A204.1 (cell line): Measurements from ENCODE around the gene CFL2.
"Not testable (repeated sequence)": the region's sequence is repeated elsewhere in the genome, so short reads cannot be mapped to it uniquely, and the experiment has no call there.

ENCODE experiments used
- FAIRE-seq: peaks from 2 replicates; lab custom pipeline; 2012; peaks lifted over from hg19 to GRCh38; lab: Jason Lieb, UNC

Gene CFL2

DNA sequence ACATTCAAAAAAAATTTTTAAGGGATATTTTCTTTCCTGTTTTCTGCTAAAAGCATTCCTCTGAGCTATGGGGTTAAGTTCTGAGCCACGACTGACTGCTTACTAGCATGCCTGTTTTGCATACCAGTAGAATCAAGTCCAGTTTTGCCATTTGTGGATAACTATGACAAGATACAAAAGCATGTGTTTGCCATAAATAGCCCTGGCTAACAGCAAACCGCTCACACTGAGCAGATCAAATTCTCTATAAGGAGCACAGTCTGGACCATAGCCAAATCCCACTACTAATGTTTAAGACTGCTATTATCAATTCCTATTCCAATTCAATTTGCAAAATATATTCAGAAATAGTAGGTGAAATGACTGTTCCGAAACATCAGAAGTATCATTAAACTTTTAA is 3.2 kb downstream of the CFL2 start:
- no peak for FAIRE-seq

DNA sequence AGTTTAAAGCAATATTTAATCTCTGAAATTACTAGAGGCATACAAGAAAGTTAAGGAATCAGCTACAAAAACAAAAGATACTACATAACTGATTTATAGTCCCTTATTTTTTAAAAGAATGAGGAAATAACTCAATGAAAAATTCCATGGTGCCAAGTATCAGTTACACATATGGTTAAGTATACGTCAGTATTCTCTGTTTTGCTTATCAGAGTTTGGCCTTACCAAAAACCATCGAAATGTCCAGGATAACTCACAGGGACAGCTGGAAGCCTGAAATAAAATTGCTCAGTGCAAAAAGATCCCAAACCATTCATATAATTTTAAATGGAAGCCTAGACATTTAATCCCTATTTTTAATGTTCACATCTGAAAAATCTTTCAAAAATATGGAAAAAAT is 3.6 kb downstream of the CFL2 start:
- no peak for FAIRE-seq

DNA sequence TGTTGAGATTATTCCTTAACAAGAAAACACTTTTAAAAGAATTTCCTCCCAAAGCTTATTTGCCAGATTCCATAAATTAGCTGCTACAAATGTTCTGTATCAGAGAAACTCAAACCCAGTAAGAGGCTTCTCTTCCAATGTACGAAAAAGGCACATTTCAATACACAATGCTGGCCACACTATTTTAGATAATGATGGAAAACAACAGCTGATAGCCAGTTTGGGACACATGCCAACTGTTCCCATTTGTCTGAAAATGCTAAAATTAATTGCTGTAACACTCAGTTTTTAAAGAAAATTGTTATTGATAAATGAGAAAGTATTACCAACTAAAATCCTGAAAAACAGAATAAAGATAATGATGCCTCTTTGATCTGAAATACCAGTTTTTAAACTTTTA is 4.4 kb downstream of the CFL2 start:
- FAIRE-seq: no peak

DNA sequence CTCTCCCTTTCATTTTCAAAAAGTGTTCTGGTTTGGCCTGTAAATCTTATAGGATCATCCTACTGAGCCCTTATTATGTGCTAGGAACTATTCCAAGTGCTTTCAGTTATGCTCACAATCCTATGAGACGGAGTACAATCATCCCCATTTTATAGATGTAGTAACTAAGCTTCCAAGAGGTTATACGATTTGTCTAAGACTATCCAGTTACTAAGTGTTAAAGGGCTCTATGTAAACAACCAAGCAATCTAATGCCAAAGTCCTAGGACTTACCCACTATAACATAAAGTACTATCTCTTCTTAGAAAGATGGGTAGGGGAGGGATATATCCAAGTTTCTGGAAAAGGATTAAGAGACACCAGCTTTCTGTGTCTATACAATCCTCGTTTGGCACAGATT is 6.7 kb downstream of the CFL2 start:
- FAIRE-seq: no peak

DNA sequence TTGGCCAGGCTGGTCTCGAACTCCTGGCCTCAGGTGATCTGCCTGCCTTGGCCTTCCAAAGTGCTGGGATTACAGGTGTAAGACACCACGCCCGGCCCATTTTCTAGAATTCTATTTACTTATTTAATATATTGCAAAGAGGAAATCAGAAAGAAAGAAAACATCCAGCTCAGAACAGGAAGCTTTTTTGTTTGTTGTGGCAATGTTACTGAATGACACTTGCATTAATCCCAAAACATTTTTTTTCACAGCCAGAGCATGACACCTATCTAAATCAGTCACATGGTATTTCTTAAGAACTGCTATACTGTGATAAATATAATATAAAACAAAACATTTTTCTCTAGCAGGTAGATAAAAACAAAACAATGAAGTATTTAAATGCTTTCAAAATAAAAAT is 12.6 kb downstream of the CFL2 start:
- FAIRE-seq: no peak

DNA sequence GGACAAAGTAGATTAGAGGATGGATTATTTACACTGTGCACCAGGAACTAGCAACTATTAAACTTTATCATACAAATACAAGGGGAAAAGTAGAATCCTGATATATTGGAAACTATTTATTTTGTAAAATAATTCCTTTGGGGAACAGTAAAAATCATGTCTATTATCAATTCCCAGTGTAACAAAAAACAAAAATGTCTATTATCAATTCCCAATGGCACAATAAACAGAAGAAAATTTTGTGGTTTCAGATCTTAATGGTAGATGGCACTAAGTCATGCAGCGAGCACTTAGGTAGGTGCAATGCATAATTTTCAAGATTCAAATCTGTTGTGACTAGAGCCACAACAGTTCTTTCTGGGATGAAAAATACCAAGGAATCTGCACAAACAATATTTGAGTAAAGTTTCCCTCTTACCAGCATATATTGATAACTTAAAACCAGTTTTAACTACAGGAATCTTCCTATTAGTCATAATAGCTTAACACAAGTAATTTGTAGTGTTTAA is 13.7 kb downstream of the CFL2 start:
- no peak for FAIRE-seq

DNA sequence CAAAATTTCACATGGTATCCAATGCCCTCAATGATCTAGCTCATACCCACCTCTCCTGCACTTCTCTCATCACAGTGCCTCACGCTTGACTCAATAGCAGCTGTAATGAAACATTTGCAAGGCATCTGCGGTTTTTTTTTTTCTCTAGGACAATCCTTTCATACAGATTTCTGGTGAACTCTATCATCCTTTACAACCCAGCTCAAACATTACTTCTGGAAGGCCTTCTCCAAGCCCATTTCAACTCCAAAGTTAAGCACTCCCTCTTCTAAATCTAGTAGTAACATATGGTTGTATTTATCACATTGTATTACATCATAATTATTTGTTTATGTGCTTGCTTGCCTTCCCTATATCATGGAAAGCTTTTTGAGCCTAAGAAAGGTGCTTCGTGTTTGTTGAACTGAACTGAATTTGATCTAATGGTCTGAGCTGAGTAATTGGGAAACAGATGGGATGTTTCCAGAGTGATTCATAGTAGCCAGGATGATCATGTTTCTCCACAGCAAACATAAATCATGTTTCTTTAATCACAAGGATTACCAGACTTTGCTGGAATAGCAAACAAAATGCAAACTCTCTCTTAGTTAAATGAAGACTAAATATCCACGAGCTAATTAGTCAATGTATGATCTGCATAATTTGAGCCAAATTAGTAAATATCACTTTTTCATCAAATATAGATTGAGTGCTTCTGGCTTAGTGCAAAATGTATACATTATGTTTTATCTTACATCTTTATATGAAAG is 14.3 kb downstream of the CFL2 start:
- FAIRE-seq: peak; percentile 98

DNA sequence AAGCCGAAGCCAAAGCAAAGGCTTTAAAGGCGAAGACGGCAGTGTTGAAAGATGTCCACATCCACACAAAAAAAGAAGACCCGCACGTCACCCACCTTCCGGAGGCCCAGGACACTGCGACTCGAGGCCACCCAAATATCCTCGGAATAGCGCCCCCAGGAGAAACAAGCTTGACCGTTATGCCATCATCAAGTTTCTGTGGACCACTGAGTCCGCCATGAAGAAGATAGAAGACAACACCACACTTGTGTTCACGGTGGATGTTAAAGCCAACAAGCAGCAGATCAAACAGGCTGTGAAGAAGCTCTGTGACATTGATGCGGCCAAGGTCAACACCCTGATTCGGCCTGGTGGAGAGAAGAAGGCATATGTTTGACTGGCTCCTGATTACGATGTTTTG is 20.2 kb downstream of the CFL2 start:
- not testable (repeated sequence) for FAIRE-seq

DNA sequence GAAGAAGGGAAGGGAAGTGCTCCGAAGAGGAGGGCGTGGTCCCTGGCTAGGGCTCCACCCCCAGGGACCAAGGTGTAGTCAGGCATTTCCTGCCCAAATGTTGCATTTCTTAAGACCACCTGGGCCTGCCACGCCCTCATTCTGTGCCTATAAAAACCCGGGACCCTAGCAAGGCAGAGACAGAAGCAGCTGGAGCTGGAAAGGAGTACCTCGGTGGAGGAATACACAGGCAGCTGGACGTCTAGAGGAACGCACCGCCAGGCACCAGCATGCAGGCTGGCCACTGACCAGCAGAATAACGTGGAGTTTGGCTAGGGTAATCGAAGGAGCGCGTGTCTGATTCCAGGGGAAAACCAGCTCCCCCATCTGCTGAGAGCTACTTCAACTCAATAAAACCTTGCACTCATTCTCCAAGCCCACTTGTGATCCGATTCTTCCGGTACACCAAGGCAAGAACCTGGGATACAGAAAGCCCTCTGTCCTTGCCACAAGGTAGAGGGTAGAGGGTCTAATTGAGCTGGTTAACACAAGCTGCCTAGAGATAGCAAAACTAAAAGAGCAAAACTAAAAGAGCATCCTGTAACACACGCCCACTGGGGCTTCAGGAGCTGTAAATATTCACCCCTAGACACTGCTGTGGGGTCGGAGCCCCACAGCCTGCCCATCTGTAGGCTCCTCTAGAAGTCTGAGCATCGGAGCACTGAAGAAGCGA is 21.0 kb downstream of the CFL2 start:
- FAIRE-seq: no peak

DNA sequence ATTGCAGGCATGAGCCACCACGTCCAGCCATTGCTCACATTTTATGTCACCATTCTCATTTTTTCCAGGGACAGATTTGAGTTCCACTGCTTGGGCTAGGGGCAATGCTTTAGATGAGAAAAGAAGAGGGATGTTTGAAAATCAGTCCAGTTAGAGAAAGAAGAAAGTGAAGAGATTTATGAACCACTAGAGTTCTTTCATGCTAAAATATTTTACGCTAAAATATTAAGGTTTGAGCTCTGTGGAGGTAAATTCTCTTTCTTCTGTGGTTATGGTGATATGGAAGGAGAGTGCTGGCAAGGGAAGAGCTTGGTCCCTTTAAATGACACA is 21.5 kb downstream of the CFL2 start:
- no peak for FAIRE-seq

DNA sequence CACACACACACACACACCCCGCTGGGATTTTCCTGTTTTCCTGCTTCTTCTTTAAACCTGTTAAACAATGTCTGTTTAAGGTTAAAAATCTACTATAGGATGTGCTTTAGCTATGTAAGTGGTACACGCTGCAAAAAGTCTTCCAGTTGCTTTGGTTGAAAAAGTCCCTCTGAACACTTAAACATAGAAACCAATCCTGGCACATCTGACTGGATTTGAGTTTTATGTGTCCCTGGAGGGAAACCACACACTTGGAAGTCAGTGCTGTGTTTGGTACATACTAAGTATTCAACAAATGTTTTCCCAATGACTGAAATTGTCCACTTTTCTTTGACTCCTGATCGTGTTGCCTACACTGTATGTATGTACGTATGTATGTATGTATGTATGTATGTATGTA is 22.0 kb downstream of the CFL2 start:
- no peak for FAIRE-seq

DNA sequence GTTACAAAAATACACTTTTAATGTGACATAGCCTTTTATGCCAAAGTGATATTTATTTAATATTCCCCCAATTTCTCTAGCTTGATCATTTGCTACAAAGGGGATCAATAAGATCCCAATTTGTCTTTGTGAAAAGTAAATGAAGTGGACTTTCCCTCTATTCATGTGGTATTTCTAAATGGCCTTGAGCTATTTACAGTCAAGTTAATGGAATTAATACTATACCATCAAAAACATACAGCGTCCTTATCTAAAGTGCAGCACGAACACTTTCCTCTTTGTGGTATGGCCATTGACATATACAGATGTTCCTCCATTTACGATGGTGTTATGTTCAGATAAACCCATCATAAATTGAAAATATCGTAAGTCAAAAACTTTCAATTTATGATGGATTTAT is 23.2 kb downstream of the CFL2 start:
- no peak for FAIRE-seq

DNA sequence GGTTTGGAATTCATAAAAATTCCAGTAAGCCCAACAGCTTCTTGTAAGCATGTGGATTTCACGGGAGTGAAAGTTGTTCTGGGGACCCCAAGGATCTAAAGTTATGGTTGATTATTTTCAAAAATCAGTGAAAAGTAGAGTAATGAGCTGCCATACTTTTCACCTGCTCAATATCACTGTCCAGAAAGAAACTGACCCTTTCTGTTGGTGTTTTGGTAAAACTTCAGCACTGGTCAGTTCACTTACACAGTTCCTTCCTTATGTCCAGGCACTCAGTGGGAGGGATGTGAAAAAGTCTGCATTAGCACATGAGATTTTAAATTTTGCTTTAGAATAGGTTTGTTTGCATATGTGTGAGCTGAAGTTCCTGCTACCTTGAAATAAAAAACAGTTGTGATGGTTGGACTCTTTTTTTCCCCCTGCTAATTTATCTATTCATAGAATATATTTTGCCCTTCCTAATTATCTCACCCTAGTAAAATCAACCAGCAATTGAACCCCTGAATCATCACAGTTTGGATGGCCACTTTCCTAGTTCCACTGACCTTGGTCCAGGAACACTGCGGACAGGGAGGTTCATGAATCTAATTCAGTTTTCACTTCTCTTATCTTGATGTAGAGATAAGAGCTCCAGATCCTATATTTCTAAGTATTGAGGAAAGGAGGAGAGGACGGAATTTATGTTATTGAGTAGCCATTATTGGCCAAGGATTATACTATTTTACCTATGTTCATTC is 25.8 kb downstream of the CFL2 start:
- no peak for FAIRE-seq

DNA sequence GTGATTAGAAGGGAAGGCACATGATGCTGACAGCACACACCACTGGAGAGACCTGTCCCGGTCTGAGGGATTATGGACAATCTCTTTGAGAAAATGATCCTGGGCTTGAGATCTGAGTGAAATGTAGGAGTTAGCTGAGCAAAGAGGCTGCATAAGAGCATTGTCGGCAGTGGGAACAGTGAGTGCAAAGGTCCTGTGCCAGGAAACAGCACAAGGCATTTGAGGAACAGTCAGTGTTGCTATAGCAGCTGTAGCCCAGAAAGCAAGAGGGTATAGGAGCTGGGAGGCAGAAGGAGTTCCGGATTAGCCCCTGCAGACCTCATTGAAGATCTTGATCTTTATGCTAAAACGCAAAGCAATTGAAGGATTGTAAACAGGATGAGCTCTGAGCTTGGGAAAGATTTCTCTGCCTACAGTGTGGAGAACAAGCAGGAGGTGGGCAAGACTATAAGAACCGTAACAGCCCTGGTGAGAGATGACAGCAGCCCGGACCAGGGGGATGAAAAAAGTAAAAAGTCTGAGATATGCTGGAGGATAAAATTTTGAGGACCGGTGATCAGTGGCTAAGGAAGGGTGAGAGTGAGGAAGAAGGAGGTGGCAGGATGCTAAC is 28.5 kb downstream of the CFL2 start:
- no peak for FAIRE-seq

DNA sequence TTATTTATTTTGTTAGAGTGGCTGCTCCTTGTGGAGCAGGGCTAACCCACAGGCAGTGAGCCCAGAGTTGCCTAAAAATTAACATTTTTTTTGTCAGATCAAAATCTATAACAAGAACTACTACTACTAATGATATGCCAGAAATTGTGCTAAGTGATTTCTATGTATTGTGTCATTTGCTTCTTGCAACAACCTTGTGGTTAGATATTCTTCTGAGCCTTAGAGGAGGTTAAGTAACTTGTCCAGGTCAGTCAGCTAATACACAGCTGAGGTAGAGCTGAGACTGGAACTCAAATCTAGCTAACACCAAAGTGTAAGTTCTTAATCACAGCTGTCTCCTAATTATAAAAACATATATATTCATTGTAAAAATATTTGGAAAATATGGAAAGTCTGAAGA is 29.8 kb downstream of the CFL2 start:
- FAIRE-seq: no peak

DNA sequence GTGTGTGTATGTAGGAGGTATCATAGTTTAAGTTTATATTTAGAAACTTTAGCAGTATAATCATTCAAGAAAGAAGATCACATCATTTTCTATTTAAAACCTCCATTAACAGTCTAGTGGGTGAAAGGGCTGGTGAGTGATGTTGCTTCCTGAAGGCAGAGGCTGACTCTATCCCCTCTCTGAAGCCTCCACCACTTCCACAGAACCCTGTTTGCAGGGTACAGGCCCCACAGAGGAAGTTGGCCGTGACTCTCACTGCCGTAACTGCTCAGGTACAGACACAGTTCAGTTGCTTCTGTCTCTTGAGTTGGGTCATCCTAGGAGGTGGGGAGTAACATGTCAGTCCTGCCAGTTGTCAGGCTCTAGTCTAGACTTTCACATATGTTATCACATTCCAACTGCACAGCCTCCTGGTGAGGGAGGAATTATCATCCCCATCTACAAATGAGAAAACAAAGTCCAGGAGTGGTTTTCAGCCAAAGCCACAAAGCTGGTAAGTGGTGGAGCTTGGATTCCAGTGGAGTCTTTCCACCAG is 31.5 kb downstream of the CFL2 start:
- no peak for FAIRE-seq

DNA sequence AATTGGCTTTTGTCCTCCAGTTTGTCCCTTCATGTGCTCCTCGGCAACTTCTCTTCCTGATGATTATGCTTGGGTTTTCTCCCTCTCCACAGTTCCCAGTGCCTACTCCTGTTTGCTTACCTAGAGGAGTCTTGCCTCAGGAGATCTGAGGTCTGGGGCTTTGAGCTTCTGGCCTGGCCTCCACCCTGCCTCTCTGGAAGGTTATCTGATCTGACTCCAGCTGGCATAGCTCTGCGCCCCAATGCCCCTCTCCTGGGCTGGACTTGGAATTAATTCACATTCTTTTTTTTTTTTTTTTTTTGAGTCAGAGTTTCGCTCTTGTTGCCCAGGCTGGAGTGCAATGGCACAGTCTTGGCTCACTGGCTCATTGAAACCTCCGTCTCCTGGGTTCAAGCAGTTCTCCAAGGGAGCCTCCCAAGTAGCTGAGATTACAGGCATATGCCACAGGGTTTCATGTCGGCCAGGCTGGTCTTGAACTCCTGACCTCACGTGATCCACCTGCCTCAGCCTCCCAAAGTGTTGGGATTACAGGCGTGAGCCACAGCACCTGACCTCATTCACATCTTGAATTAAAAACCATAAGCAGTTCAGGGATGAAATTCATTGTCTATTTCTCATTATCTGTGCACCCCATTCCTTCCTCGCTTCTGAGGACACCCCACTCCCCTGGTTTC is 33.5 kb downstream of the CFL2 start:
- no peak for FAIRE-seq

DNA sequence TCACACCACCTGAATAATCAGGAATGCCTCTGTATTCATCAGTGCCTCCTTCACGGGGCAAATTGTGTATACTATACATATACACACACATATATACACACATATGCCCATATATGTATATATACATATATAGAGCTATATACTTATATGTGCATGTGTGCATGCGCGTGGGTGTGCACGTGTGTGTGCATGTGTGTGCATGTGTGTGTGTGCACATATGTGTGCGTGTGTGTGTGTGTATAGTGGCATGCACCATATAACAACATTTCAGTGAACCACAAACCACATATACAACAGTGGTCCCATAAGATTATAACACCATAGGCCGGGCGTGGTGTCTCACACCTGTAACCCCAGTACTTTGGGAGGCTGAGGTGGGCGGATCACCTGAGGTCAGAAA is 35.7 kb downstream of the CFL2 start:
- FAIRE-seq: no peak

DNA sequence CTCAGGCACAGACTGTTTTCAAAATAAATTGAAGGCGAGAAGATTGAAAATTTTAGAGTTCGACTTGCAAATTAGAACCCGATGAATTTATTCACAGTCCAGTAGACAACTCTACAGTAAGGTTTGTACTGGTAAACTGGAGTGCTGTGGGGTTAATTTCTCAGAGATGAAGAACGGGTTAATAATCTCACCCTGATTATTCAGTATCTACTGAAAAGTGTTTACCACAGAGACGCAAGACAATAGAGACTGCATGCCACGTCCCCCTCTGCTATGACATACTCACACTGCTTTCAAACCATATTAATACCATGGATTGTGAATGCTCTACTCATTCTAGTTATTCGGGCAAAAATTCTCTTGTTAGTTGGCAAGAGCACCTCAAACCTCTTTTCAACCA is 36.1 kb downstream of the CFL2 start:
- no peak for FAIRE-seq

DNA sequence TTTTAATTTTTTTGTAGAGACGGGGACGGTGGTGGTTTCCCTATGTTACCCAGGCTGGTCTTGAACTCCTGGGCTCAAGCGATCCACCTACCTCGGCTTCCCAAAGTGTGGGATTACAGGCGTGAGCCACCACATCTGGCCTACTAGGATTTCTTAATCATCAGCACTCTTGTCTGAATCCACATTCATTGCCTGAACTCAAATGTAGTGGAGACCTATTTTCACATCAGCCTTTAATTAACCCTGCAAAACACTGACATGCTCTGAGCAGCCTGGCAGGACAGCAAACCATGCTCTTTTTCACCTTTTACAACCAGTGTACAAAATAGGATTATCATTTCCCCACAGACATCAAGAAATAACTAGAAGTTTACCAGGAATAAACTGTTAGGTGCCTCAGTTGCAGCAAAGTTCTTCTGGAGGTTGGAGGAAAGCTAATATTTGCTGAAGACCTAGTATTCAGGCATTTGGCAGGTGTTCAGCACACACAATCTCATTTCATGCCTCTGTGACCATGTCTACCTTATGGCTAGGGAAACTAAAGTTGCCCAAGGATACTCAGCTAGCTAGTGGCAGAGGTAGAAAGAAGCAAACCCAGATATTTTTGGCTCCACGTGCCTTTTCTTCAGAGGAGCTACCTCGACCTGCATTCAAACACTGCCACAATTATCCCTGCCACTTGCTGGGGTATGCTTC is 37.7 kb downstream of the CFL2 start:
- FAIRE-seq: no peak

DNA sequence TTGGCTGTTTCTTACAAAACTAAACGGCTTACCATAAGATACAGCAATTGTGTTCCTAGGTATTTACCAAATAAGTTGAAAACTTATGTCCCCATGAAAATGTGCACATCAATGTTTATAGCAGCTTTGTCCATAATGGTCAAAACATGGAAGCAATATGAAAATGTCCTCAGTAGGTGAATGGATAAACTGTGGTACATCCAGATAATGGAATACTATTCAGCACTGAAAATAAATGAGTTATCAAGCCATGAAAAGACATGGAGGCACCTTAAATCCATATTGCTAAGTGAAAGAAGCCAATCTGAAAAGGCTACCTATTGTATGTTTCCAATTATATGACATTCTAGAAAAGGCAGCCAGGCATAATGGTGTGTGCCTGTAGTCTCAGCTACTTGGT is 40.7 kb downstream of the CFL2 start:
- no peak for FAIRE-seq

DNA sequence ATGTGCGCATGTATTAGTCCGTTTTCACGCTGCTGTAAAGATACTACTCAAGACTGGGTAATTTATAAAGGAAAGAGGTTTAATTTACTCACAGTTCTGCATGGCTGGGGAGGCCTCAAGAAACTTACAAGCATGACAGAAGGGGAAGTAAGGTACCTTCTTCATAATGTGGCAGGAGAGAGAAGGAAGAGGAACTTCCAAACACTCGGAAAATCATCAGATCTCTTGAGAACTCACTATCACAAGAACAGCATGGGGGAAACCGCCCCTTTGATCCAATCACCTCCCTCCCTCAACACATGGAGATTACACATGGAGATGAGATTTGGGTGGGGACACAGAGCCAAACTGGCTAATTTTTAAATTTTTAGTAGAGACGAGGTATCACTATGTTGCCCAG is 42.7 kb downstream of the CFL2 start:
- FAIRE-seq: no peak
